ENCODE results near the gene CYB5A. TPM values are rescaled to one million over a fixed set of nuclear protein-coding genes. Genes with fewer than 3 reads are reported as not detected.

The CYB5A gene, protein sequence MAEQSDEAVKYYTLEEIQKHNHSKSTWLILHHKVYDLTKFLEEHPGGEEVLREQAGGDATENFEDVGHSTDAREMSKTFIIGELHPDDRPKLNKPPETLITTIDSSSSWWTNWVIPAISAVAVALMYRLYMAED
- total RNA-seq, result 54.6 and 57.9 TPM in 2 replicates

DNA sequence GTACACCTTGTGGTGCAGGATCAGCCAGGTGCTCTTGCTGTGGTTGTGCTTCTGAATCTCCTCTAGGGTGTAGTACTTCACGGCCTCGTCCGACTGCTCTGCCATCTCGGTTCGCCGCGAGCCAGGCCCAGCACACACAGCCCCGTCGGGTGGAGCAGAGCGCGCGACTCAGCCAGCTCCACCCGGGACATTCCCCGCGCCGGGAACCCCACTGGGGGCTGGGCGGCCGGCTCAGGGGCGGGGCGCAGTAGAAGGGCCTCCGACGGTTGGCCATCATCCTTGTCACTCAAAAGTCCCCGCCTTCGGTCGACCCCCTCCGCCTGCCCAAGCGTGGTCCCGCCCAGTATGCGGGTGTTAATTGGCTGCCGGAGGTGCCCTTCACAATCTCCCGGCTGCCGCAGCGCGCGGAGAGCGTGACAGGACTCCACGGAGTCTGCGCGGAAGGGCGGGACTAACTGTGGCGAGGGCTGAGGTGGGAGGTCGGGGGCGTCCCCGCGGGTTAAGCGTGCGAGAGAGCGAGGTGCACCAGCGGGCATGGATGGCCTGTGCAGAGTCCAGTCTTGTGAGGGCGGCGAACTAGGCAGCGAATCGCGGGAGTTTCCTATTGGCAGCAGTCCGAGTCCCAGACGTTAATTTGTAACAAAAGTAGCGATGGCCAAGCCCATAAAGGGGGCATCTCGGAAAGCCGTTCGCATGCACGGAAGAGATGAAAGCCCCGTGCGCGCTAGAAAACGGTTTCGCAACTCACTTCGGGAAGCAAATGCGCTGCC, at the start of gene CYB5A:
Gene CYB5A, minus strand, starts transcription at position 193 of the 770 bp plus-strand sequence. Its CDS starts 88 bp downstream, at position 105.

DNA sequence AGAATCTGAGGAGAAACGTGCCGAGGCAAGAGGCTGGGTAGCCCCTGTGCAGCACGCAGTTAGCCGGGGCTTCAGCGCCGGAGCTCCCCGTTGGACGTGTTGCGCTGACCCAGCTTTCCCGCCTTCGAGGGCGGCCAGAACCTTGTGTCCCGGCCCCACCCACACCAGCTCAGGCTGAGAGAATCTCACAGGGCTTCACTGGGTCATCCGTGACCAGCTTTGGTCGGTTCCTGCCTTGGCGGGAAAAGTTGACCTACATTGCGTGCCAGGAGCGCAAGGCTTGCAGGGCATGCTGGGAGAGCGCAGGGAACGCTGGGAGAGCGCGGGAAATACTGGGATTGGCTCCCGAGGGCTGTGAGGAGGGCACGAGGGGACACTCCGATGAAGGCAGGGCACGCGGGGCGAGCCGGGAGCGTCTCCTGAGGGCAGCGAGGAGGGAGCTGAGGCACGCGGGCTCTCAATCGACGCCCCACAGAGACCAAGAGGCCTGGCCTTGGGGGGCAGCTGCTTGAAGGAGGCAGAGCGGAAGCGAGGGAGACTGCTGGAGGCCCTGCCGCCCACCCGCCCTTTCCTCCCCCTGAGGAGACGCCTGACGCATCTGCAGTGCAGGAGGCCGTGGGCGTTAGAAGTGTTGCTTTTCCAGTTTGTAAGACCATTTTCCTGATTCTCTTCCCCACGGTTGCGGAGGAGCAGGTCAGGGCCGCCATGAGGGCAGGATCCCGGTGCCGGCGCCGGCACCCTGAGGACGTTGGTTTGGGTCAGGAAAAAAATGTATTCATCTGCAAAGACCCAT, 23.9 kb upstream of the CYB5A start, which contains the start of gene C18orf63:
Gene C18orf63, plus strand, starts transcription at position 376 of the 793 bp plus-strand sequence. CDS start 2,027 bp downstream, outside the sequence.

Other genes with a start within 250 kb of the CYB5A start
- gene FBXO15, start 144.1 kb downstream of the CYB5A start, total RNA-seq, result 1.00 and 1.1 TPM in 2 replicates
- gene TIMM21, start 143.4 kb downstream of the CYB5A start, total RNA-seq, result 25.0 and 51.6 TPM in 2 replicates
- gene C18orf63, start 23.9 kb upstream of the CYB5A start, total RNA-seq, result not detected in 2 replicates
- not detected in 2 replicates for gene DIPK1C, start 165.3 kb upstream of the CYB5A start, total RNA-seq
- 123 and 129 TPM in 2 replicates for gene CNDP2, start 204.4 kb upstream of the CYB5A start, total RNA-seq
- 0.12 TPM in 1 of 2 replicates, not detected in the other for gene CNDP1, start 242.5 kb upstream of the CYB5A start, total RNA-seq